ENCODE measurements around the gene EPHB1.
"Not testable (repeated sequence)": the region's sequence is repeated elsewhere in the genome, so short reads cannot be mapped to it uniquely, and the experiment has no call there.

Gene EPHB1

GRCh38 chr3:134788283-134788682 is 6.8 kb upstream of the EPHB1 start:
- DNase-seq: not testable (repeated sequence)

GRCh38 chr3:134790065-134790464 is 5.0 kb upstream of the EPHB1 start:
- no peak for DNase-seq

GRCh38 chr3:134791992-134792391 is 3.1 kb upstream of the EPHB1 start:
- DNase-seq: no peak

- no peak for DNase-seq
Measured at GRCh38 chr3:134792700-134793099, 2.4 kb upstream of the EPHB1 start.

- no peak for DNase-seq
Measured at GRCh38 chr3:134793562-134793961, 1.5 kb upstream of the EPHB1 start.

GRCh38 chr3:134794323-134794722 is 737 bp upstream of the EPHB1 start:
- DNase-seq: no peak

GRCh38 chr3:134795746-134796280 is 753 bp downstream of the EPHB1 start:
- DNase-seq: no peak

GRCh38 chr3:134796281-134797056 is 1.4 kb downstream of the EPHB1 start:
- DNase-seq: no peak

- DNase-seq: no peak
Measured at GRCh38 chr3:134797057-134797740, 2.1 kb downstream of the EPHB1 start.

- DNase-seq: no peak
Measured at GRCh38 chr3:134797741-134798451, 2.8 kb downstream of the EPHB1 start.

GRCh38 chr3:134798681-134799311 is 3.7 kb downstream of the EPHB1 start:
- no peak for DNase-seq

- DNase-seq: no peak
Measured at GRCh38 chr3:134799393-134799792, 4.3 kb downstream of the EPHB1 start.

GRCh38 chr3:134801204-134801958 is 6.3 kb downstream of the EPHB1 start:
- no peak for DNase-seq

- DNase-seq: no peak
Measured at GRCh38 chr3:134802428-134803050, 7.5 kb downstream of the EPHB1 start.

- DNase-seq: no peak
Measured at GRCh38 chr3:134803051-134803505, 8.0 kb downstream of the EPHB1 start.

GRCh38 chr3:134803652-134804051 is 8.6 kb downstream of the EPHB1 start:
- no peak for DNase-seq

GRCh38 chr3:134804508-134805480 is 9.7 kb downstream of the EPHB1 start:
- DNase-seq: no peak

- no peak for DNase-seq
Measured at GRCh38 chr3:134807189-134807588, 12.1 kb downstream of the EPHB1 start.

- DNase-seq: no peak
Measured at GRCh38 chr3:134808835-134809234, 13.8 kb downstream of the EPHB1 start.

- DNase-seq: no peak
Measured at GRCh38 chr3:134809427-134810051, 14.5 kb downstream of the EPHB1 start.

All from amniotic stem cell (primary cell).